ENCODE data around the gene SEC22C.

- TF ChIP-seq, protein P1, sequence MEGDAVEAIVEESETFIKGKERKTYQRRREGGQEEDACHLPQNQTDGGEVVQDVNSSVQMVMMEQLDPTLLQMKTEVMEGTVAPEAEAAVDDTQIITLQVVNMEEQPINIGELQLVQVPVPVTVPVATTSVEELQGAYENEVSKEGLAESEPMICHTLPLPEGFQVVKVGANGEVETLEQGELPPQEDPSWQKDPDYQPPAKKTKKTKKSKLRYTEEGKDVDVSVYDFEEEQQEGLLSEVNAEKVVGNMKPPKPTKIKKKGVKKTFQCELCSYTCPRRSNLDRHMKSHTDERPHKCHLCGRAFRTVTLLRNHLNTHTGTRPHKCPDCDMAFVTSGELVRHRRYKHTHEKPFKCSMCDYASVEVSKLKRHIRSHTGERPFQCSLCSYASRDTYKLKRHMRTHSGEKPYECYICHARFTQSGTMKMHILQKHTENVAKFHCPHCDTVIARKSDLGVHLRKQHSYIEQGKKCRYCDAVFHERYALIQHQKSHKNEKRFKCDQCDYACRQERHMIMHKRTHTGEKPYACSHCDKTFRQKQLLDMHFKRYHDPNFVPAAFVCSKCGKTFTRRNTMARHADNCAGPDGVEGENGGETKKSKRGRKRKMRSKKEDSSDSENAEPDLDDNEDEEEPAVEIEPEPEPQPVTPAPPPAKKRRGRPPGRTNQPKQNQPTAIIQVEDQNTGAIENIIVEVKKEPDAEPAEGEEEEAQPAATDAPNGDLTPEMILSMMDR (IDR thresholded peaks at IDR 0.05): no peak
- no peak for TF ChIP-seq POLR2A (IDR thresholded peaks at IDR 0.05)
Measured at GRCh38 chr3:42529468-42529867, 52.3 kb downstream of the SEC22C start.
